HG03469 (cell line): Measurements from ENCODE around the gene SLC8B1.

Experiments used
- ATAC-seq: cut with Tn5 transposase; IDR thresholded peaks from one replicate; pipeline ENCODE4 v1.9.1; 2021; ENCODE audit warnings: mild to moderate bottlenecking, moderate library complexity, moderate number of reproducible peaks; ENCODE audit not compliant: unreplicated experiment

SLC8B1 gene

DNA sequence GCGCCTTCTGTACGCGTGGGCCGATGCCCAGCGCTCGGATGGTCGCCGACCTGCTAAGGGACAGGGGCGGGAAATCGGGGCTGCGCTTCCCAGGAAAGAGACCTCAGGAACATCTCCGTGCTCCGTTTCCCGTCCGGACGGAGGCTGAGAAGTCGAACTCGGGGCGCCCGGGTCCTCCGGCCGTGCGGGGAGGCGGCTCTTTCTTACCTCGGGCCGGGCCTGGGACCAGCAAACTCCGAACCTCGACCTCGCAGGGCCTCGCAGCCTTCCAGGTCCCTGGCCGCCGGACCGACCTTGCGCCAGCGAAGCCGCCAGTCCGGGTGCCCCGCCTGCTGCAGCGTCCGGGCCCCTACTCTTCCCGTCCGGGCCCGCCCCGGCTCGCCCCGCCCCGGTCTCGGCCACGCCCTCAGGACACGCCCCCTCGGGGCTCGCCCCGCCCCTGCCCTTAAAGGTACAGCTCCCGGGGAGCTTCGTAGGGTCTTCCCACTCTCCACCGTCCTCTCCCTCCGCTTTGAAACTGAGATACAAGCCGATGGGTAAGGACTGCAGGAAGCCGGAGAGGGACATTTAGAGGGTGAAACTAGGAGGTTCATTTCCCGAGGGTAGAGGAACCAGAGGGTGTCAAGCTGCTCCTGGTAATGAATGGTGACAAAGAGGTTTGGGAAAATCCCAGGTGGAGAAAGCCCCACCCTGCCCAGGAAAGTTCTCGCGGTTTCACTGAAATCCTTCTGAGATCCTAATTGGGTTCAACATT is at the start of gene SLC8B1:
TSS of gene SLC8B1 (minus strand) at position 324 of the 754 bp plus-strand sequence. CDS start 2,231 bp downstream, outside the sequence.
- ATAC-seq, result peak; percentile 81

- no peak for ATAC-seq
Measured at GRCh38 chr12:113382206-113382605, 47.3 kb upstream of the SLC8B1 start.

DNA sequence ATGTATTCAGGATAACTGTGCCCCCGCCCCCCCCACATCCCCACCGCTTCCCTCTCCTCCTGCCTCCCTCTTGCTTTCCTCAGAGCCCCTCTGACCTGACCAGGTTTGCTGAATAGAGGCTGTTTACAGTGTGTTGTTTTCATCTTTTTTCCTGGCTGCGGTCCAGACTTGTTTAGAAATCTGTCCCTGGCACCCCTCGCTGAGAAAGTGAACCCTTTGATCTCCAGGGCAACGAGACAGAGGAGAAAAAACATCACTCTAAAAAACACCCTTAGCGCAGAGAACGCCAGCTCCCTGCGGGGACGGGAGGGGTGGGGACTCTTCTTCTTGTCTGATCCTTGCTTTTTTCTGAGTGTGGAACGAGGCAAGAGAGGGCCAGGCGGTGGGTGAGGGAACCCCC is 46.3 kb upstream of the SLC8B1 start:
- no peak for ATAC-seq

GRCh38 chr12:113378291-113378690 is 43.4 kb upstream of the SLC8B1 start:
- no peak for ATAC-seq

- no peak for ATAC-seq
Measured at GRCh38 chr12:113374823-113375428, 40.0 kb upstream of the SLC8B1 start.

DNA sequence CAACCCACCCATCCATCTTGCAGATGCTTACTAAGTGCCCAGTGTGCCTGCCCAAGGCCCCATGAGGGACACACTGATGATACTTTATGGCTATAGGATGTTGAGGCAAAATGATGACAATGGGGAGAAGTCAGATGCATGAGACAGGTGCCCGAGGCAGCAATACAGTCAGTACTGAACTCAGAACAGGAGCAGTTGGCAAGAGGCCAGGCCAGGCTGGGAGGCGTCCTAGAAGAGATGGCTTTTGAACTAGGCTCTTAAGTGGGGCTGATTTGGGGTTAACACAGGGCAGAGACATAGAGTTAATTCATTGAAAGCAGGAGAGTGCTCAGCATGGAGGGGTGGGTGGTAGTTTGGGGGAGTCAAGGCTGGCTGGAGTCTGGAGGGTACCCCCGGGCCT is 39.1 kb upstream of the SLC8B1 start:
- no peak for ATAC-seq

DNA sequence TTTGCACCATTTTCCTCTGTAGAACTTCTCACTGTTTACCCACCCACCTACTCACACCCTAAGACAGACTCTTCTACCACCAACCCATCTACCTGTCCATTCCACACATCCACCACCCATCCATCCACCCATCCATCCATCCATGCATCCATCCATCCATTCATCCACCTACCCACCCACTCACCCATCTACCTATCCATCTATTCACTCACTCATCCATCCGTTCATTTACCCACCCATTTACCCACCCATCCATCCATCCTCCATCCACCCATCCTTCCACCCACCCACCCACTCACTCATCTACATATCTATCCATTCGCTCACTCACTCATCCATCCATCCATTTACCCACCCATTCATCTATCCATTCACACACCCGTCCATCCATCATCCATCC is 38.5 kb upstream of the SLC8B1 start:
- ATAC-seq, result no peak

DNA sequence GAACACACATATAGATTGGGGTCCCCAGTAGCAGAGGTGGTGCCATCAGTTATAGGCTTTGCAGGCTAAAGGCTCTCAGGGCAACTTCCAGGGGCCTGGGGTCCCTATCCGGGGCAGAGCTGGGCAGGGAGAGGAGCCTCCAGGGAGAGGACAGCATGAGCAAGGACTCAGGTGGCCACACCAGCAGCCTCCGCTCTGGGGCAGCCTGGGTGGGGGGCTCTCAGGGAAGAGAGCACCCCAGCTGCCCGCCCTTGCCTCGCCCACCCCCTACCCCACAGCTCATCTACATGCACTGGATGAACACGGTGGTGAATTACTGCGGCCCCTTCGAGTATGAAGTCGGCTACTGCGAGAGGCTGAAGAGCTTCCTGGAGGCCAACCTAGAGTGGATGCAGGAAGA is 37.5 kb upstream of the SLC8B1 start:
- ATAC-seq, result no peak

GRCh38 chr12:113371808-113372207 is 36.9 kb upstream of the SLC8B1 start:
- no peak for ATAC-seq

- no peak for ATAC-seq
Measured at GRCh38 chr12:113370923-113371682, 36.2 kb upstream of the SLC8B1 start.

- no peak for ATAC-seq
Measured at GRCh38 chr12:113369391-113369985, 34.6 kb upstream of the SLC8B1 start.

- ATAC-seq, result no peak
Measured at GRCh38 chr12:113368331-113368730, 33.4 kb upstream of the SLC8B1 start.

DNA sequence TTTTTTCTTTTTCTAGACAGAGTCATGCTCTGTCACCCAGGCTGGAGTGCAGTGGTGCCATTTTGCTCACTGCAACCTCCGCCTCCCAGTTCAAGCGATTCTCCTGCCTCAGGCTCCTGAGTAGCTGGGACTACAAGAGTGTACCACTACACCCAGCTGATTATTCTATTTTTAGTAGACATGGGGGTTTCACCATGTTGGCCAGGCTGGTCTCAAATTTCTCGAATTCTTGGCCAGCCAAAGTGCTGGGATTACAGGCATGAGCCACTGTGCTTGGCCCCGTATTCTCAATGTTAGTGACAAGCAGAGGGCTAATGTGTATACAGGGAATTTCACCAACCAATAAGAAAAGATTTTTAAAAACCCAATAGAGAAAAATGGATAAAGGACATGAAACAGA is 31.9 kb upstream of the SLC8B1 start:
- no peak for ATAC-seq

DNA sequence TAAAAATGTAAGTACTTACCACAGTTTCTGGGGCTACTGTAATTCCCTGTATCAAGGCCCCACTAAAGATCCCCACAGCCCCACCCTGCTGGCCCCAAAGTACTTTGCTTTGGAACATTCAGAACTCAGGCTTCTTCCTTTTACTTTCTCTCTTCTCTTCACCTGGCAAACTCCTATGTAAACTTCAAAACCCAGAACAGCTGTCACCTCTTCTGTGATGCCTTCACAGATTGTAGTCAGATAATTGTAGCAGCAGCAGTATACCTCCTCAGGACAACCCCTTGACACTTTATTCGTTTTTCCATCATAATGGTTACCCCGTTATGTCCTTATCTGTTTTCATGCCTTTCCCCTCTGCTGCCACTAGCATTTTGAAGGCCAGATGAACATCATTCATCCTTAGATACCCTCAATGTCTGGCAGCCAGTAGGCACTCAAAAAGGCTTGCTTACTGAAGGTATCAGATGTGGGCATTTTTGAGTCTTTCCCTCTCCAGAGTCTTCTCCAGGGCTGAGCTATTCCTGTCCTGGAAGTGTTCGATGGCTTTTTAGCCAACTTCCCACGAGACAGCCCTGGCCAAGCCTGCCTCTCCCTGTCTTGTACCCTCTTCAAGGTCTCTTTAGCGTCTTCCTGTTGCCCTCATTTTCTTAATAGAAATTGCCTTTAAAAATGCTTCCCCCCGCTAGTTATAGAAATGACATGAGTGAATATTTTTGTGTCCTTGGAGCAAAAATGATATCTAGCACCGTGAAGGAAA is 30.9 kb upstream of the SLC8B1 start:
- ATAC-seq, result no peak

DNA sequence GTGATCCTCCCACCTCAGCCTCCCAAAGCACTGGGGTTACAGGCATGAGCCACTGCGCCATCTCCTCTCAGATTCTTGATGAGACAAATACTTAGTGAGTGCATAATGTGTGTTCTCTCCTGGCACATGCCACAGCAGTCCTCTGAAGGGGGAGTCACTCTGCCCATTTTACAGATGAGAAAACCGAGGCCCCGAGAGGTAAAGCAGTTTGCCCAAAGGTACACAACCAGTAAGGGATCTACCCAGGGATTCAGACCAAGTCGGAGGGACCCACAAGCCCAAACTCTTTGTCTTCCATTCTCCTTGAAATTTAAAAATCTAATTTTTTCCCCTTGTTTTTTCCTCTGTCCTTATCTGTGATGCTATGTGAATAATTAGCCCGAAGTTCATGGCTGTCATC is 29.8 kb upstream of the SLC8B1 start:
- no peak for ATAC-seq

DNA sequence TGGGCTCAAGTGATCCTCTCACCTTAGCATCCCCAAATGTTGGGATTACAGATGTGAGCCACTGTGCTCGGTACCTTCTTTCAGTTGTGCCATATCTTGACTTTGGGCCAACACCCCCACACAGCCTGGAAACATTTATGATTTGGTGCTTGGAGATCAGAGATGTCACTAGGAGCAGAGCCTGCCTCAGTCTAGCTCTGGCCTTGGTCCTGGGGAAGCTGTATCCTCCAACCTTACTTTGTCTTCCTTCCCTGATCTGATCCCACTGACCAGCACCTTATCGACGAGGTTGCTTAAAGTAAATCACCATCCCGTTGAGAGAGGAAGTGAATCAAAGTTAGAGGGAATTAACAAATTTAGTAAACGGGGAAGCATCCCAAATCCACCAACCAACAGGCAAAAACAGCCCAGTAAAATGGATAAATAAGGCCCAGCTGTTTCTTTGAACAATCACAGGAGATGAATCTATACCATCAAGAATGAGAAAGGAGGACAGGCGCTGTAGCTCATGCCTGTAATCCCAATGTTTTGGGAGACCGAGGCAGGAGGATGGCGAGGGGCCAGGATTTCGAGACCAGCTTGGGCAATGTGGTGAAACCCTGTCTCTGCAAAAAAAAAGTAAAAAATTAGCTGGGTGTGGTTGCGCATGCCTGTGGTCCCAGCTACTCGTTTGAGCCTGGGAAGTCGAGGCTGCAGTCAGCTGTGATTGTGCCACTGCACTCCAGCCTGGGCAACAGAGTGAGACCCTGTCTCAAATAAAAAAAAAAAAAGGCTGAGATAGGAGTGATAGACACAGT is 26.9 kb upstream of the SLC8B1 start:
- no peak for ATAC-seq

- no peak for ATAC-seq
Measured at GRCh38 chr12:113359939-113360748, 25.2 kb upstream of the SLC8B1 start.

DNA sequence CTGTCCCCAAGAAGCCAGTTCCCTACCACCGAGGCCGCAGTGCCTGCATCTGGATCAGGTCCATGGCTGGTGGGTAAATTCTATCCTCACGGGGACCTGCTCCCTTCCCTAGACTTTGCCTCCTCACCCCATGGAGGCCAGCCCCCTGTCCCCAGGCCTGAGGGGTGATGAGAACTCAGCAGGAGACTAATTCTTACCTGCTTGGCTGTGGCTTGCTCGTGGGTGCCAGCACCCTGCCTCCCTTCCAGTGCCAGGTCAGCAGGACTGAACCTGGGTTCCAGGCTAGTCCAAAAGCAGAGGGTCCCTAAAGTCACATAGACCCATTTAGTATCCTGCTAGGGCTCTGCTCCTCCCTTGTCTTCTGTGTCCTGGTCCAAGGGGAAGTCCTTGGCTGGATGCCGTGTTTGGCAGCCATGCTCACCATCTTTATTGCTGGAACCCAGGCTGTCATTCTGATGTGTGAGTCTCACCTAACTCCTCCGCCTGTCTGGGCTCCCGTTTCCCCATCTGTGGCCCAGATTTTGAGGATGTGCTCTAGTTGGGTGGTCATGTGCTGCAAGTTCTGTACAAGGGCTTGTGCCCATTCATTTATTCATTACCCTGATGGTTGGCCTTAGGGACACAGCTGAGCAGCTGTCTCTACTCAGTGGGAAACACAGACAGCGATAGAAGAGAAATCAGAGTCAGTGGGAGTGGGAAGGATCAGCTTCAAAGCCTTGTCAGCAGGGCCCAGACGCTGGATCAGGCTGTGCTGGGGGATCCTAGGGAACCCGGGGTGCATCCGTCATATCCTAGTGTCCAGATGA is 24.4 kb upstream of the SLC8B1 start:
- ATAC-seq, result no peak
